ENCODE data around the gene HIRIP3. TPM values are rescaled to one million over a fixed set of nuclear protein-coding genes. Genes with fewer than 3 reads are reported as not detected.

The HIRIP3 gene
- total and polyA plus RNA-seq, 2 of the 13 experiments (the other 11 are each of a cell fraction or from before 2014, with no cell fraction given), result 12.6 to 17.2 TPM

DNA sequence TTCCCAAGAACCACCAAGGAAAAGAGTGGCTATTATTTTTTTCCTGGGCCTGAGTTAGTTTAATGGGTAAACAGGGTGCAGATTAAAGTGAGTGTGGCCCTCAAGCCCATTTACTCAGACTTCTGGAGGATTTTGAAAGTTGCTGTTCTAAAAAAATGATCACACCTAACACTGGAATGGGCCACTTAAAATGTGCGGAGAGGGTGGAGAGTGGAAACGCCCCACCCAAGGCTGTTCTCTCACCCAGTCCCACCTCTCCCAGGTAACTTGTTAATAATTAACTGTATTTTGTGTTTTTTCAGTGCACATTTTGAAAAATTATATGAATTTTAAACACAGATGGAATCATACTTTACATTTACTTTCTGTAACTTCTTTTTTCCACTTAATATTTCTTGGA is 5.4 kb downstream of the HIRIP3 start (continued):
- no peak for TF ChIP-seq HMGXB4 (CRISPR knock-in tag; IDR thresholded peaks at IDR 0.05; ENCODE audit: borderline replicate concordance in 1 of 2, low read depth in 1 of 2)

DNA sequence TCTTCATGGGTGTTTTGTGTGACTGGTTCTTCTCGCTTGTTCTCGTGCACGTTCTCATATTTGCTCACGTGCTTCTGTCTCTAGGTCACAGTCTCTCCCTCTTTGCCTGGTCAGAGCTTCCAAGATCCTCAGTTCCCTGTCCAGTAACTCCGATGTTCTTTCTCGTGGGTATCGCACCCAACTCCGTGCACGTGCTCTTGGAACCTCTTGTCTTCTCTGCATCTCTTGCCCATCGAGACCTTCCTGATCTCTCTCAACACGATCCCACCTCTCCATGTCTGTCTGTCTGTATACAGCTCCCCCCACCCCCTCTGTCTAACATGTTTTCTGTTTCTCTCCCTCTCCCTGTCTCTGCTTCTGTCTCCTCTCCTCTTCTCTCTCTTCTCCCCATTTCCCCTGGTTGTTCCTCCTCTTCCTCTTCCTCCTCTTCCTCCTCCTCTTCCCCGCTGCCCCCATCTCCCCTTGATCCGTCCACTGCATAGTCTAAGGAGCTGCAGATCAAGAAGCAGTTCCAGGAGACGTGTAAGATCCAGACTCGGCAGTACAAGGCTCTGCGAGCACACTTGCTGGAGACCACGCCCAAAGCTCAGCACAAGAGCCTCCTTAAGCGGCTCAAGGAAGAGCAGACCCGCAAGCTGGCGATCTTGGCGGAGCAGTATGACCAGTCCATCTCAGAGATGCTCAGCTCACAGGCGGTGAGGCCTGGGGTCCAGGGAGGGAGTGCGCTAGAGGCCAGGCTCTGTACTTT is 6.1 kb downstream of the HIRIP3 start:
- FAIRE-seq, result no peak
- no peak for DNase-seq (ENCODE audit: low spot score)
- WGBS (ENCODE audit: low lambda C conversion rate), result 96% methylated on average over 23 of the region's 23 CpGs
- intact Hi-C loops (cut with micrococcal nuclease; ENCODE audit: unreplicated experiment), result no loop called here
- 0 out of 2 replicates have a peak, but pooled peaks cover under 1% of the 10 kb centered on the region for H3K4me1 ChIP-seq (ENCODE audit: insufficient read depth, low read length)
- H3K36me3 ChIP-seq (replicated peaks in 1 of 2; ENCODE audit: control insufficient read depth in 1 of 2, insufficient read depth in 2 of 2, low read length in 2 of 2), result peaks cover 45 to 86% of the 10 kb centered on the region in 2 experiments
- no TSS peak for BruUV-seq (replicated peaks)
- ChIA-PET POLR2A (interaction anchor here (1.0 kb wide), 1 partner anchor 16 kb away, joined by 3 read pairs; no protein-coding TSS in a partner anchor), CTCF (ENCODE audit: low intra/inter-chr PET ratio, low total read pairs) (no interaction called here)
- H4K20me1 ChIP-seq (ENCODE audit: insufficient read depth, low read length), result no peaks in the 10 kb centered on the region
- H3K27me3 ChIP-seq (ENCODE audit: control insufficient read depth in 1 of 2, insufficient read depth in 2 of 2, low read length in 2 of 2), result no peaks in the 10 kb centered on the region
- H3K79me2 ChIP-seq (ENCODE audit: insufficient read depth, low read length), result no peaks in the 10 kb centered on the region
- no peak overlapping the region for H3K27ac ChIP-seq (ENCODE audit: extremely low read length, insufficient read depth, low read length)
- no peak overlapping the region for H3K9ac ChIP-seq (ENCODE audit: insufficient read depth, low read depth, low read length)
- in situ Hi-C loops (cut with HindIII; ENCODE audit: extremely low pct_ligation_motif_present, low pct_unique_long_range_greater_than_20kb), result no loop called here
- no peak for ATAC-seq
- H3K4me2 ChIP-seq (ENCODE audit: low read depth, low read length), result no peak overlapping the region
- H3K9me3 ChIP-seq (ENCODE audit: low read length), result no peaks in the 10 kb centered on the region
- H2AFZ ChIP-seq (ENCODE audit: low read length), result no peak overlapping the region
- no peak overlapping the region for H3K4me3 ChIP-seq (replicated peaks in 1 of 3; ENCODE audit: insufficient read depth in 1 of 3, low read depth in 2 of 3, low read length in 3 of 3)
- TF ChIP-seq HDAC1 (CRISPR knock-in tag; IDR thresholded peaks at IDR 0.05), result no peak
- no peak for TF ChIP-seq ZNF263 (CRISPR knock-in tag; IDR thresholded peaks at IDR 0.05)
- TF ChIP-seq U2AF2 (IDR thresholded peaks at IDR 0.05; ENCODE audit: low read depth, low read length), result no peak
- no peak for TF ChIP-seq RAD51 (IDR thresholded peaks at IDR 0.05; ENCODE audit: borderline replicate concordance)
- TF ChIP-seq ZNF224 (CRISPR knock-in tag; IDR thresholded peaks at IDR 0.05), result no peak
- no peak for TF ChIP-seq CTCF (CRISPR knock-in tag; IDR thresholded peaks at IDR 0.05)
- TF ChIP-seq E2F2 (CRISPR knock-in tag; IDR thresholded peaks at IDR 0.05; ENCODE audit: borderline replicate concordance), result no peak
- no peak for TF ChIP-seq CSRNP2 (CRISPR knock-in tag; conservative IDR thresholded peaks at IDR 0.05; ENCODE audit: low read depth)
- TF ChIP-seq ZNF280D (CRISPR knock-in tag; IDR thresholded peaks at IDR 0.05), result no peak

All from HepG2 (cell line).